ENCODE measurements around the gene GLT6D1.

GLT6D1 gene

DNA sequence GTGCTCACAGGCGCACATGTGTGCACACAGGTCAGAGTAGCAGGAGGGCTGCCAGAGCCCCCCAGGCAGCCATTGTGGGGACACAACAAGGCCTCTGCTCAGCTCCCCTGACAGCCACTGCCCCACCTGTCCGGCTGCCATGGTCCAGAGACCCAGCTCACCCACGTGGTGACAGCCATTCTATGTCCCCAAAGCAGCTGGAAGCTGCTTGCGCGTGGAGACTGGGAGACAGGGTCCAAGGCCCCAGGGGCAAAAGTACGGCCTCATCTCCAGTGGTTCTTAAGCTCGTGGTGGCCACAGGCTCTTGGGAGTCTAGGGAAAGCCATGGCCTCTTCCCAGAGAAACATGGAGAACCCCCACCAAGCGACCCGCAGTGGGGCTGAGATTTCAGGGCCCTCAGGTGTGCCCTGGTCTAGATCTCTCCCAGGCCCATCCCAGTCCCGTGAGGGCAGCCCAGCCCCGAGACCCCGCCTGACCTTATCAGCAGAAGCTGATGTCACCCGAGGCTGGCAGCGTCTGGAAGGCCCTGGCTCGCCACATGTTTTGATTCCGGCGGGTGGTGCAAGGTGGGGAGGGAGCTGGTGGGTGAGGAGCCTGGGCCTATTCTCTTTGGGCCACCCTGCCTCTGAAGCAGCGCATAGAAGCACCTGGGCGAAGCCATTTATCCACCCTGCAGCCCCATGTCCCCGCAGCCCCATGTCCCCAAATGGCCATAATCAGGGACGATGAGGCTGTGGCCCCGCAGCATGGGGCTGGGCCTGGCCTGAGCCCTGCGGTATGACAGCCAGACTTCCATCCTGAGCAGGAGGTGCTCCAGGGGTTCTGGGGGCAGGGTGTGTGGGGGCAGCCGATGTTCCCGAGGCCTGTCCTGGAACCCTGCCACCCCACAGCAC is 31.7 kb downstream of the GLT6D1 start:
- no peak for DNase-seq

- DNase-seq: no peak
Observed at GRCh38 chr9:135606885-135607259, 32.5 kb downstream of the GLT6D1 start.

DNA sequence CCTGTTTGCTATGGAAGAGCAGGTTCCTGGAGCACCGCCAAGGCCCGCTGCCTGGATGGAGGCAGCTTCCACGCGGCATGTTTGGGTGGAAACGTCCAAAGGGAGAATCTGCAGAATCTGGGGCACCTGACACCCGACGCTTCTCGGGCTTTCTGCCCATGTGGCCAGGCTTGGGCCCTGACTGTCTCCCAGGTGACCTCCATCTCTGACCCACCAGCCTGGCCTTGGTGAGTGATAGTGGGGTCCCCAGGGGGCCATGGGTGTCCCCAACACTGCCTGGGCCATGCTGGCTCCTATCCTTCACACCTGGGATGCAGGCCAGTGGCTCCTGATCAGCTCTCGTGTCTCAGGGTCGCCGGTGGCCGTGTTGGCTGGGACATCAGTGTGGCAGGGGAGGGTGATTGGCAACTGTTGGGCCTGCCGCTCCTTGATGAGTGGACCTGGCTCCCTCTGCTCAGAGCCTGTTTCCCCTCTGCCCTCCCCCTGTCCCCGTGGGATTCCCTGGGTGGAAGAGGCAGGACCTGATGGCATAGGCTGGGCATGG is 34.0 kb downstream of the GLT6D1 start:
- no peak for DNase-seq

DNA sequence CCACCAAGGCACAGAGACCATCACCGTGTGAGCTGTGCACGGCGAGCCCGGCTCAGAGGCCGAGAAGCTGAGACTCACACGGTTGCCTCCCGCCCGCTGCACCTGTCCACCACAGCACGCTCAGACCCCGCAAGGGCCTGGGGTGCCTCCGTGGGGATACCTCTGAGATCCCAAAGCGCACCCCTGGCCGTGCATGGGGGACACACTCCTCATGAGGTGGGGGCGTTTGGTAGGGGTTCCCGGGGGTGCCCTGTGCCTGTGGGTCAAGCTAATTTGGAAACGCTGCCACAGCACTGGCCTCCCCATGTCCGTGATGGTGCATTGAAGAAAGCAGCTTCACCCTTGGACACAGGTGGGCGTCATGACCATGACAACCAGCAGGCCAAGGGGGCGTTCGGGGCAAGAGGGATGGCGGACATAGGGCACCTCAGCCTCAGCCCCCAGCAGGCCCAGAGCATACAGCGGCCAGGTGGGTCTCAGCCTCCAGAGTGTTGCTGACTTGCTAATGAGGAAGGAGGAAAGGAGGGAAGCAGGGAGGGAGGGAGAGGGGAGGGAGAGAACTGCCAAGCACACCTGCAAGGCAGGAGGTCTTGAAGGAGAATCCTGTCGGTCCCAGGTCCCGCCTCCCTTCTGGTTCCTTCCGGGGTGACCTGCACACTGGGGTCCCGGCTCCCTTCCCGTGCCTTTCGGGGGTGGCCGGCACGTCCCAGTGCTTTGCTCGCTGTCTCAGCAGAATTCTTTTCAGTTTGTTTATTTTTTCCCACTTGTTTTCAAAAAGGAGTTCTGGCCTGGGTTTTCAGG is 34.7 kb downstream of the GLT6D1 start:
- no peak for DNase-seq

DNA sequence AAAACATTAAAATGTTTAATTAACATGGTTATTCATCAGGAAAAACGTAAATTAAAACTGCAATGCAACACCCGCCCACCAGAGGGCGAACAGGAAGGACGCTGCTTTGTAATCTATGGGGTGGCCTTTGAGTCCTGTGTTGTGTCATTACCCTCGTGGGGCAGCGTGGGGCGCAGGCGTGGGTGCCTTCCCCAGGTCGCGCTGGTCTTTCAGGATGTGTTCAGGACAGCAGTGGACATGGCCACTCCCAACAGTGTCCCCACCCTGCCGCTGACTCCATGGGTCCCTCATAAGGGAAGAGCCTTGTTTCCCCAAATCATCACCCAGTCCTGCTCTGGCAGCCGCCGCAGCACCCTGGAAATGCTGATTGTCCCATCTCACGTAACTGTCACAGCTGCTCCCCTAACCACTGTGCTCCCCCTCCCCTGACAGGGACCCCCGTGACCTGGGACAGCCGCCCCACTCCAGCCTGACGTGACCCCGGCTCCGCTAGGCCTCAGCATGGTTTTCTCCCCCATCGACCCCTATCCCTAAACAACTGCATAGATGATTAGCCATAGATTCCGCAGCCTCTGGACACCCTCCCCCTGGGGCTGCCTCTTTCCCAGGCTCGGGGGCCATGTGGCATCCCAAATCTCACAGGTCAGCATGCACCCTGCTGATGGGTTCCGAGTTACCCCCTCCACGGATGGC is 36.4 kb downstream of the GLT6D1 start:
- DNase-seq: no peak

GRCh38 chr9:135601988-135602387 is 37.4 kb downstream of the GLT6D1 start:
- DNase-seq: no peak

DNA sequence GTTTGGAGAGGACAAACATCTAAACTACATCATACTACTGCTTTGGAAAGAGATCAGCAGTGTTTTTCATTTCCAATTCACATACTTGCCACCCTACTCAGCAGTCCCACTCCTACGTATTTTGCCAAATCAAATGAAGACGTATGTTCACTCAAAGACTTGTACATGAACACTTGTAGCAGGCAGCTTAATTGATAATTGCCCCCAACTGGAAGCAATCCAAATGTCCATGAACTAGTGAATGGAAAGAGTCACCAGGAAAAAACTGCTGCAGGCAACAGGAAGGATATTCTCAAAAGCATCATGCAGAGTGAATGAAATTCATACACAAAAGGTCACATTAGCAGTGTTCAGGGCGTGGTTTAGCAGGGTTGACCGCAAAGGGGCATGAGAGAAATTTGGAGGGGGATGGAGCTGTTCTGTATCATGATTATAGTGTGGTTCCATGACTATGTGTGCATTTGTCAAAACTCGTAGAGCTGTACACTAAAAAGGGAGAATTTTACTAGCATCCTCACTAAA is 39.0 kb downstream of the GLT6D1 start:
- DNase-seq: no peak

DNA sequence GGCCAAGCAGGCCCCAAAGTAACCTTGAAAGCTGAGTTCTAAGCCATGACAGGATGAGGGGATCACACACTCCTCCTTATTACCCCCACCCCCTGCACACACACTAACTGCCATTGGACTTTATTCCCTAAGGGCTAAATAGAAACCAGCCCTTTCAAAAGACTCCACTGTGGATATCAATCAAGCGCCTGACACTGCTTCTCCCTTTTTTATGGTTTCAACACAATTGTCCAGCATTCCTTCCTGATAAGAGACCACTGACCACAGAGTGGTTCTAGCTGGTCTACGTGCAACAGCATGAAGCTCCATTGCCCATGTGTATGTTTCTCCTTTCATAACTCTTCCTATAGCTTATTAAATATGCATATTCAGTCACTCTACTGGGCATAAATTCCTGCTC is 43.1 kb downstream of the GLT6D1 start:
- no peak for DNase-seq

DNA sequence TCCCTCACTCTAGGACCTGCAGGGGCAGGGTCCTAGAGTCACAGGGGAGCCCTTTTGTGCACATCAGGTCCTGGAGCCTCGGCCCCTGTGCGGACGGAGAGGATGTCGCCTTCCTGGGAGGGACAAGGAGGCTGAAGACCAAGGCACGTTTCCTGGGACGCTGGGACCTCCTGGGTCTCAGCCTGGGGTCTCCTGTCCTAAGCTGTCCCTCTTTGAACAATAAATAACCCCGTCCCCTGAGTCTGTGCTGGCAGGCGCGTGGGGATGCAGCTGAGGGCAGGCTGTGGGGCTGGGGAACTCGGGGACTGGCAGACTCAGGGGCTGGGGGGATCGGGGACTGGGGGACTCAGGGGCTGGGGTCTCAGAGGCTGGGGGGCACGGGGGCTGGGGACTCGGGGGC is 46.7 kb downstream of the GLT6D1 start:
- DNase-seq: no peak

- no peak for DNase-seq
Observed at GRCh38 chr9:135592331-135592590, 47.1 kb downstream of the GLT6D1 start.

GRCh38 chr9:135591506-135592330 is 47.6 kb downstream of the GLT6D1 start:
- DNase-seq: no peak

DNA sequence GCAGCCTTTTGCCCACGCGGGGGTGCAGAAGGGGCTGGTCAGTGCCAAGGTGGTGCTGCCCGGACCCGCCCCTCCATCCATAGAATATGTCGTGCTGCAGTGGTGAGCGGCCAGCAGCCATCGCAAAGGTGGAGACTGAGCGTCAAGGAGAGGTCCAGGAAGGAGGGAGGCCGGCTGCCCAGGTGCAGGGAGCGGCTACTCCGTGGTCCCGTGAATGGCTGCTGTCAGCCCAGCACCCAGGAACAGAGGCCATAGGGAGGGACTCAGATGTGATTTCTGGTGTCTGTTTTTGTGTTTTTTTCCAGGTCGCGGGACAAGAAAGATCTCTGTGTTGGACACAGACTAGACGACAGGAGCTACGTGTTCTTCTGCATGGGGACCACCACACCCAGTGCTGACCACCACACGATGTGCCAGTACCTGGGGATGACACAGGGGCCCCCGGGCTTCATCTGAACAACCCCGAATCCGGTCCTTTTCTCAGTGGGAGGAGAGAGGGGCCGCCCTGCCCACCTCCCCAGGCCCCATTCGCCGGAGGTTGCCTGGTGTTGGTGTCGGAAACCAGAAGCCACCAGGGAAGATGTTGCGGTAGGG is 48.8 kb downstream of the GLT6D1 start:
- DNase-seq: no peak

GRCh38 chr9:135589596-135590485 is 49.5 kb downstream of the GLT6D1 start:
- DNase-seq: no peak

GRCh38 chr9:135588886-135589595 is 50.3 kb downstream of the GLT6D1 start:
- DNase-seq: no peak

DNA sequence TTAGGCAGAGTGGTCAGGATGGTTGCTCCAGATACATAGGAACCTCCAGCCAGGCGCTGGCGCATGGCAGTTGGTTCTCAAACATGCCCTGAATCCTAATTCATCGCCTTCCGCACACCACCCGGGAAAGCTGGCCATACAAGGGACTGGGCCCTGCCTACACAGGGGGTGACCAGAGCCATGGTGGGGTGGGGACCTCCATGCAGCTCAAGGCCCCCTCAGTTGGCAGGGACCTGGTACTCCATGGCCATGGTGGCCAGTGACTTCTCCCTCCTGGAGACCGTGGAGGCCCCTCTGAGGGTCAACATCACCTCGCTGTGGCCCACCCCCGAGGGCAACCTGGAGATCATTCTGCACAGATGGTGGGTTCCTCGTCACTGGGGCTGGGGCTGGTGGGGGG is 51.0 kb downstream of the GLT6D1 start:
- no peak for DNase-seq

DNA sequence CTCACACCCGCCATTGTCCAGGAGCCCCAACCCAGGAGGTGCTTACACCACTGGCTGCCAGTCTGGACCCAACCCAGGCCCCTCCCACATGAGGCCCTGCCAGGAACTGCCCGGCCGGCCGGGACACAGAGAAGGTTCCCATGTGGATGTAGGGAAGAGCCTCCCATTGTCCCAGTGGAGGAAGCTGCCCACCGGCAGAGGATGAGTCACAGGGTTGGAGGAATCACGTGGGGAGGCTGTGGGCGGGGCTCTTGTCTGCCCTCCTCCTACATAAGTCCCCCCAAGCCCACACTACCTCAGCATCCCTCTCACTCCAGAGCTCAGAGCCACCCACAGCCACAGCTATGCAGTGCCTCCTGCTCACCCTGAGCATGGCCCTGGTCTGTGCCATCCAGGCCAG is 51.7 kb downstream of the GLT6D1 start:
- no peak for DNase-seq

- no peak for DNase-seq
Observed at GRCh38 chr9:135586601-135587109, 52.7 kb downstream of the GLT6D1 start.

- no peak for DNase-seq
Observed at GRCh38 chr9:135584934-135585333, 54.4 kb downstream of the GLT6D1 start.

DNA sequence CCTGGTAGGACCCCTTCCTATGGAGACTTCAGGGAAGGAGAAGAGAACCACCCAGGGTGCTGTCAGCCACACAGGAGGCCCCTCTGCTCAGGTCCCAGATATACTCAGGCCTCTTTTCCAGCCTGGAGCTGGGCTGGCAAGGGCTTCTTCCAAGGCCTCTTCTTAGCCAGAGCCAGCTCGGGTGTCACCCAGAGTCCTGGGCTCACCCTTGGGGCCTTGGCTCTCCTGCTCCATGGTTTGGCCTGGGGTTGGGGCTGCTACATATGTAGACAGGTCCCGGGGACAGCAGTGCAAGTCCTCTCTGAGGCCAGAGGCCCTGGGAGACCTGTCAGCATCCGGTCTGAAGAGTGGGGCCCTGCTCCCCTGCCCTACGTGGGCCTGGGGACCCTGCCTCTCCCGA is 55.0 kb downstream of the GLT6D1 start:
- no peak for DNase-seq

GRCh38 chr9:135583688-135584011 is 55.7 kb downstream of the GLT6D1 start:
- no peak for DNase-seq
